Right lobe of liver (tissue), 6 donors: Measurements from ENCODE around the gene CLDN20. TPM values are rescaled to one million over a fixed set of nuclear protein-coding genes. Genes with fewer than 3 reads are reported as not detected.

Experiments
- ATAC-seq, 4 donors: fragments of 200-7000 bp; cut with Tn5 transposase; one replicate each; pipeline ENCODE4 v1.9.1; 2020; ENCODE audit warnings: mild to moderate bottlenecking in 4 of 4, moderate library complexity in 4 of 4
- DNase-seq, 3 donors: peaks; one replicate each; pipeline ENCODE4 v3.0.0-alpha.2; 2020
- H3K27ac ChIP-seq, 3 donors: fragments of 200-600 bp; one replicate each; pipeline ENCODE4 v1.8.0; 2022
- H3K27me3 ChIP-seq, 2 donors: fragments of 200-600 bp; one replicate each; pipeline ENCODE4 v1.8.0; 2022
- H3K36me3 ChIP-seq, 4 donors: fragments of 200-600 bp; sonication (generic) in 1 of 4; one replicate each; pipeline versions ENCODE4 v1.5.1 to v1.8.0; 2017 to 2022; ENCODE audit warnings: control low read depth in 1 of 4
- H3K4me1 ChIP-seq, 4 donors: fragments of 200-600 bp; sonication (generic) in 1 of 4; one replicate each; pipeline versions ENCODE4 v1.5.1 to v1.8.0; 2017 to 2022; ENCODE audit warnings: control low read depth in 1 of 4
- H3K4me3 ChIP-seq, 3 donors: fragments of 200-600 bp; one replicate each; pipeline ENCODE4 v1.8.0; 2022
- H3K9me3 ChIP-seq, 4 donors: fragments of 200-600 bp; sonication (generic) in 1 of 4; one replicate each; pipeline versions ENCODE4 v1.5.1 to v1.8.0; 2017 to 2022; ENCODE audit warnings: control low read depth in 1 of 4
- CTCF ChIP-seq, 4 donors: fragments of 200-600 bp in 3 of 4; fragments of 450-650 bp in 1 of 4; IDR thresholded peaks; one replicate each; pipeline versions ENCODE4 v1.5.1 to v1.8.0; 2016 to 2022; ENCODE audit warnings: antibody characterized with exemption in 4 of 4, mild to moderate bottlenecking in 2 of 4
- POLR2A ChIP-seq: fragments of 450-650 bp; IDR thresholded peaks from one replicate; pipeline ENCODE4 v1.6.1; 2017; ENCODE audit warnings: antibody characterized with exemption, mild to moderate bottlenecking
- WGBS: methylation state at CpG from one replicate; pipeline ENCODE4 v1.1.6; 2018; ENCODE audit warnings: low coverage, low lambda C conversion rate; ENCODE audit not compliant: insufficient coverage; ENCODE audit errors: missing lambda C conversion rate; 5-methylcytosine and 5-hydroxymethylcytosine counted together
- intact Hi-C, 2 donors: fragments of 100-400 bp; cut with DNase I; formaldehyde crosslinking; loops; one replicate each; pipeline versions ENCODE4 v1.11.2 to v1.14.1; 2022
- total RNA-seq, 6 experiments: library from RNA; depleted of rRNA in 2 of 6; stranded (reverse); fragments of >200 nt in 2 of 6; fragmentation: NEBNext Ultra II Directional in 3 of 6; extraction: Animal tissue kit (Norgen Biotek cat#: 25700) in 3 of 6; gene quantifications; one replicate each; pipeline versions ENCODE4 v1.1.0 to v1.2.4, GENCODE V29; 2016 to 2023
- donor health status: DM: no; HTN: yes; CAD: no.
- donor health status: DM: no; HTN: no; CAD: no.
- donor health status: DM: no; HTN: no; CAD: no.
- donor health status: DM: no; HTN: yes; CAD: no.
- donor health status: DM: no; HTN: yes; CAD: no.

CLDN20 gene
- total RNA-seq, 6 experiments from 2014 or later = not detected

GRCh38 chr6:155313602-155314091, 49.8 kb downstream of the CLDN20 start:
- Histone ChIP-seq H3K4me3 (peak overlapping the region; percentile 78 to 84 (median 80)), H3K27me3 (no peaks in the 10 kb centered on the region), H3K36me3 (peaks cover 0 to 20% (median 3%) of the 10 kb centered on the region in 4 donors), H3K4me1 (peaks cover 0 to 14% (median 6%) of the 10 kb centered on the region in 4 donors), H3K27ac (peak overlapping the region; percentile 80 to 85 (median 83)), H3K9me3 (no peaks in the 10 kb centered on the region)
- peak; percentile 29 to 55 (median 42) for ATAC-seq
- intact Hi-C loops = no loop called here
- TF ChIP-seq POLR2A = no peak
- TF ChIP-seq CTCF (IDR thresholded peaks at IDR 0.05) = no peak
- DNase-seq = no peak
- under 1% methylated on average over 13 of the region's 15 CpGs for WGBS

GRCh38 chr6:155314092-155314772, 50.4 kb downstream of the CLDN20 start, which contains the start of gene TFB1M:
TSS of gene TFB1M (minus strand) at chr6:155314484. CDS start at chr6:155314428, 56 bp downstream.
- 0% methylated on average over 23 of the region's 52 CpGs for WGBS
- peak within 1 kb of the TSS; percentile 80 to 85 (median 83) for H3K27ac ChIP-seq

DNA sequence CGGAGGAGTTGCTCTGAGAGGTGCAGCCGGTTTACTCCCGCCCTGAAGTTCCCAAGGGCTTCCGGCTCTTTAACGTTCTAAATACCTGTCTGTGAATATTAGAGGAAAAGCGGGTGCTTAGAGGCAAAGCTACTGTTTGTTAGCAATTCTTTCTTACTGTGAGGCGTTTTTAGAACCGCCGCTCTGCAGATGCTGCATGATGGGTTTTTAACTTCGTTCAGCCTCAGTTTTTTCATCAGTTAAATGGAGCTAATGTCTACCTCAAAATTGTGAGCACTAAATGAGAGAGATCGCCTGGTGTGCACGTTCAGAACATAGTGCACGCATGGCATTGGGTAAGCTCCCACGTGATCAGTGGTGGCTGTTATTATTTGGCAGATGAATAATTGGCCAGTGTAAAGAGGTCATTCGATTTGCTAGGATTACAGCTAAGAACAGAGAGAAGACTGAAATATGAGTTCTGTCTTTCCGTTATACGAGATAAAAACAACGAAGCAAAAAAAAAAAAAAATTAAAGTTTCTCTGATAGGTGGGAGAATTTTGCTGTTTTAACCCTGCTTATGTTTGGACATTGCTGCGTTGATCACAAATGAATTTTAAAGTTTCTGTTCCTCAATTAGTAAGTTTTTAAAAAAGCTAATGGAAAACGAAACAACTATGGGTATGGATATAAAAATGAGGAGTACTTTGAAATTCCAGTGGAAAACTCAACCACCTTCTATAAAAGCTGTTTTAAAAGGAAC, 51.1 kb downstream of the CLDN20 start:
- Histone ChIP-seq H3K9me3 (no peaks in the 10 kb centered on the region), H3K4me3 (peak overlapping the region; percentile 78 to 84 (median 80)), H3K27me3 (no peaks in the 10 kb centered on the region), H3K27ac (peak overlapping the region; percentile 80 to 85 (median 83)), H3K36me3 (peaks cover 0 to 10% (median 0%) of the 10 kb centered on the region in 4 donors), H3K4me1 (peaks cover 0 to 14% (median 6%) of the 10 kb centered on the region in 4 donors)
- WGBS = under 1% methylated on average over 16 of the region's 20 CpGs
- intact Hi-C loops = no loop called here
- TF ChIP-seq CTCF (IDR thresholded peaks at IDR 0.05) = no peak
- peak; percentile 2 for TF ChIP-seq POLR2A
- ATAC-seq (peak; percentile 63 to 74 (median 66)), DNase-seq (peak; percentile 69 to 83 (median 74))

More at GRCh38 chr6:155314092-155314772, 50.4 kb downstream of the CLDN20 start, which contains the start of gene TFB1M:
- peaks cover 0 to 17% (median 3%) of the 10 kb centered on the region in 4 donors for H3K36me3 ChIP-seq
- peaks cover 0 to 14% (median 6%) of the 10 kb centered on the region in 4 donors for H3K4me1 ChIP-seq
- TF ChIP-seq CTCF (IDR thresholded peaks at IDR 0.05) = no peak
- peak; percentile 91 for TF ChIP-seq POLR2A
- peak; percentile 93 to 98 (median 96) for ATAC-seq
- intact Hi-C loops = no loop called here
- no peaks in the 10 kb centered on the region for H3K9me3 ChIP-seq
- peak within 1 kb of the TSS; percentile 78 to 84 (median 80) for H3K4me3 ChIP-seq
- H3K27me3 ChIP-seq = no peaks in the 10 kb centered on the region
- DNase-seq = peak; percentile 99

DNA sequence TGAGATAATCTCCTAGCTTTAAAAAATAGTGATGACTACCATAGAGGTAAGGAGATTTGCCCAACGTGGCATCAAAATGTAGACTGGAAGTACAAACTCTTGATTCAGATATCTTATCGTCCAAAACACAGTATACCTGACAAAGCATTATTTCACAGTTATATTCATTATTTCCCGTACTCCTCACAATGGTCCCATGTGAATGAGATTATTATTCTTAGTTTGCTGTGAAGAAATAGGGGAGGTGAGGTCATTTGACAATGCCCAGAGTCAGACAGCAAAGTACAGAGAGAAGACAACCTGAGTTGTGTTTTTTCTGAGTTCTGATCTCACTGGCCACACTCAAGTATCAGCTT, 51.7 kb downstream of the CLDN20 start:
- H3K4me1 ChIP-seq = peaks cover 0 to 14% (median 6%) of the 10 kb centered on the region in 4 donors
- H3K27me3 ChIP-seq = no peaks in the 10 kb centered on the region
- H3K36me3 ChIP-seq = peaks cover 0 to 6% (median 0%) of the 10 kb centered on the region in 4 donors
- peak in 1 of 4 donors; percentile 11 for ATAC-seq
- peak overlapping the region; percentile 78 to 84 (median 80) for H3K4me3 ChIP-seq
- TF ChIP-seq POLR2A = no peak
- TF ChIP-seq CTCF (IDR thresholded peaks at IDR 0.05) = no peak
- H3K27ac ChIP-seq = peak overlapping the region; percentile 80 to 85 (median 83)
- intact Hi-C loops = no loop called here
- no peak for DNase-seq
- 6% methylated on average over 3 of the region's 3 CpGs for WGBS
- no peaks in the 10 kb centered on the region for H3K9me3 ChIP-seq
